ENCODE results near the gene SOX2.

Gene SOX2

DNA sequence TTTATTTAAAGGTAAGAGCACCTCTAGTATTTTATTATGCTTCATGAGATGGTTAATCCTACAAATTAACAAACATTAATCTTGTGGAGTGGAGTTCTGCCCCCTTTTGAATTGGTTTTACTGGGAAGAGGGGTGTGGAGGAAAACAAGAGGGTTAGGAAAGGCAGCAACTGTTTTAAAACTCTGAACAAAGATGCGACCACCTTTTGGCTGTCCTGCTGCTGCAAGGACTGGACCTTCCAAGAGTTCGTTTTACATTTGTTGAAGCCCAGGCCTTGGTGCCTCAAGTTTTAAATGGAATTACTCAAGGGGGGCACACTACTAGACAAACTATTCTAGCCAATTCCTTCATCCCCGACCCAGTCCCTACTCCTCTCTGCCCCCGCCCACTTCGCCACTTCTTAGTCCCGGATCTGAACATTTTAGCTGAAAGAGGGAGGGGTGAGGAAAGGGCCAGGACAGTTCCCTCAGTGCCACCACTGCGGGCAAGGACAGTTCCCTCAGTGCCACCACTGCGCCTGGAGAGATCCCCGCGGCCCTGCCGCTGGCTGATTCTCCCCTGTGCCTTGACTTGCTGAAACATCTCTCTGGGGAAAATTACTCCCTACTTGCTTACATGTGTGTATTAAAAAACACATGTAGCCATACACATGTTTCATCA lies 11.2 kb downstream of the SOX2 start:
- no peak for DNase-seq (ENCODE audit: low spot score)

DNA sequence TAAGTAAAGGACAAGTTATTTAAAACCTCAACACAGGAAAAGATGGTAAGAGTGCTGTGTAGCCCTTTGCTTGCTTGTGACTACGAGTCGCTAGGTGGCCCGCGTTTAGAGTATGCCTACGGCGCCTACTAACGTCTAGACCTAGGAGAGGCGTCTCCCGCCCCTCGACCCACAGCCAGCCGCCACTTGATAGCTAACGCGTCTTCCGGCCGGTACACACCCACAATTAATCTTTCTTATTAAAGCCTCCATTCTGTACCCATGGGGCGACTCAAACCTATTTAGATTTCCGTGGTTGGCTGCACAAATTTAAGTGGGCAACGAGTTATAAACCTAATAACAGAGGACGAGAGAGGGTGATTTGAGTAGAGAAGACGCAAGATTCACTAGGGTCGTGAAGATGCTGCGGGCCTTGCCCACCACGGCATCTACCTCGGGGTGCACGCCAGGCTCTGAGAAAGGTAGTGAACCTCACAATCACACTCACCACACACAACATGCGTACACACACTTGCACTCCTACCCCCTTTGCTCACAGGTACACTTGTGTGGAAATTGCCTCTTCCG lies 12.0 kb downstream of the SOX2 start:
- DNase-seq (ENCODE audit: low spot score): no peak

DNA sequence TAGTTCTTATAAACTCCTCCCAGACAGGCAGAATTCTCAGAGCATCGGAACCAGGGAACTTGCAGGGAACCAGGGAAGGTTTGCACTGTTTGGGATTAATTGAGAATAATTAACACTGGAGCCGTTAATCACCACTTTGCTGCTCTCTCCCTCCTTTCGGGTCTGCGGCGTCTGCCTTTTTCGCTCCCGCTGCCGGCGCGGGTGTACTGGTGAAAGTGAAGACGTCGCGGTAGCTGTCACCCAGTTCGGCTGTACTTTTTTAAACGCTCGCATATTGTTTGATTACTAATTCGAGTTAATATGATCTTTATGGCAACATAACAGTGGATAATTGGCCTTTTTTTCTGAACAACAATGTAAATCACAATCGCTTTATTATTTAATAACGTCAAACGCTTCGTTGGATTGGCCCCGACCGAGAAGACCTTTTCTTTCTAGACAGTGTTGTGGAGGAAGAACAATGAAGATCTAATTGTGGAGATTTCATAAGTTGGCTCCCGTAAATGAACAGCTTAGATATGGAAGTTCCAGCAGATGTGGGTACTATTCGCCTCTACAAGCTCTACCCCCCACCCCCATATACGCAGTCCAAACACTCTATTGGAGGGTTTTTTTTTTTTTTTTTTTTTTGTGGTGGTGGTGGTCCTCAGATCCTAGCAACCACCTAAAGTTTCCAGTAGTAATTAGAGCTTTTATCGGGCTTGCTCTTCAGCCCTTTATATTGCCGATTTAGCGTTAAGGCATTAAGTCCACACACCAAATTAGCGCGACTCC lies 12.7 kb downstream of the SOX2 start:
- no peak for DNase-seq (ENCODE audit: low spot score)

DNA sequence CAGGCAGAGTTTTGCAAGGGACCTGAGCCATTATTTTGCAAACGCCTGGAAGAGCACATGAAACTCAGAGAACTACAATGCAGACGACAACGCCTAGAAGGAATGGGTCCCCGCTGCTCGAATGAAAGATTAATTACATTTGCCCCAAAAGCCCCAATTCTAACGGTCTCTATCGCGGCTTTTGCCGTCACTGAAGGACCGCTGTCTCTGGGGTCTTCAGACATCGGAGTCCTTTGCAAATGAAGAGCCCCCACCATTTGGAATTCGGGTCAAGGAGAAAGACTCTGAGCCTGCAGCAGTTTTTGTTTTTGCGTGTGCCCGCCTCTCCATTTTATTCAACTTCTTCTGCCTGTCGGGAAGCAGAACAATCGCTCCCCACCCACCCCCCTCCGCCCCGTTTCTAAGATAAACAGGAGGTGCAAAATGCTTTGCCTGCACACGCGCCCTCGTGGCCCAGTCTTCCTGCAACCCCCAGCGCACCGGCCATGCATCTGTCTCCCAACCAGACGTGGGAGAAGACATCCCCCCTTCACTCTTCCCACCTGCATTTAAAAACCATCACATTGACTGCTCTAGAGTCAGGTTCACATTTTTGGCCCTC lies 13.5 kb downstream of the SOX2 start:
- DNase-seq (ENCODE audit: low spot score): no peak

DNA sequence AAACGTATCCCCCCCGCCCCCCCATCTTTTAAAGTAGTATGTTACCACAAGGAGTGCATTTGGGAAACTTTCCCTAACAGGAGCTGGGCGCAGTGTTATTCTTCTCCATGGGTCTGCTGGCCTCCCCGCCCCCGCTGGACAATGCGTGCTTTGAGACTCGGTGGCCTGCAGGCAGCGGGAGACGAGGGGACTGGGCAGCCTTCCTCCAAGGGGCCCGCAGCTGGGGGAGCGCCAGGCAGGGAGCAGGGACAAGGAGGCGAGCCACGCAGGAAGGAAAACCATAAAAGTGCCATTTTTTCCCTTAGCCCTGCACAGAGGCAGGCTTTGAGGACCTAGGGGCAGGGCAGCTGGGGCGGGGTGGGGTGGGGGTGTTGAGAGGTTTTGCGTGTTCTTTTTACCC lies 14.1 kb downstream of the SOX2 start:
- no peak for DNase-seq (ENCODE audit: low spot score)

DNA sequence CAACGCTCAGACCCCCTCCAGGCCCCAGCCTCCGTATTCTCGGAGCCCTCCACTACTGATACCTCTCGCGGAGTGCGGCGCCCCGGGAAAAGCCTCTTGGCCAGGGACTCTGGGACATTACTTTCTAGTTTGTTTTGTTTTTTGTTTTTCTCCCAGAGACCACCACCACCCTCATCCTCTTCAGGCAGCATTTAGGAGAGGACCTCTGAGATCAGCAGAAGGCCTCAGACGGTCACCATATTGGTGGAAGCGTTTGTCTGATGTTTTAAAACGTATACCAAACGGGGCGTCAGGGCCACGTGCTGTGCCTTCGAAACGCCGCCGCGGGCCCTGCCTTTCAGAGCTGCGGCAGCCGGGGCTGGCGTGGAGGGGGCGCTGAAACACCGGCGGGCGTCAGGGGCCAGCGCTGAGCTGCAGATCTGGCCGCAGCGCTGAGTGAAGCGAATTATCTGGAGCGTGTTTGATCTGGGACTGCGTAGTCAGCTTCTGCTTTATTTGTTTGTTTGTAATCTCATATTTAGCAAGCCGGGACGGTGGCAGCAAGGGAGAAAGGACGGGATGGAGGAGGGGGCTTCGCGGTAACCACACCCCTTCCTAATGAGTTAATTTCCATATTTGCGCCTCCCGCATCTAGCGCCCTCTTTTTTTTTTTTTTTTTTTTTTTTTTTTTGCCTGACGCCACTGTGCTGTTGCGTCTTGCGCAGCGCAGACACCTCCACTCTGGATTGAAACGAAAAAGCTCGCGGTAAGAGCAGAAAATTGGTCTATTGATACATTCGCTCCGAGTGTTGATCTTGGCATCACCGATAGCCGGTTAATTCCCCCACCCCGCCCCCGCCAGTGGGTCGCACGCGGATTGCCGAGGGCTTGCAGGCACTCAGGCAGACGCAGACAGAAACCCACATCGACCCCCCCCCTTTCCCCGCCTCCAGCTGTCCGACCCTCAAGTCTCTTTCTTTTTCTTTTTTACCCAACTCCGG lies 14.9 kb downstream of the SOX2 start:
- no peak for DNase-seq (ENCODE audit: low spot score)

DNA sequence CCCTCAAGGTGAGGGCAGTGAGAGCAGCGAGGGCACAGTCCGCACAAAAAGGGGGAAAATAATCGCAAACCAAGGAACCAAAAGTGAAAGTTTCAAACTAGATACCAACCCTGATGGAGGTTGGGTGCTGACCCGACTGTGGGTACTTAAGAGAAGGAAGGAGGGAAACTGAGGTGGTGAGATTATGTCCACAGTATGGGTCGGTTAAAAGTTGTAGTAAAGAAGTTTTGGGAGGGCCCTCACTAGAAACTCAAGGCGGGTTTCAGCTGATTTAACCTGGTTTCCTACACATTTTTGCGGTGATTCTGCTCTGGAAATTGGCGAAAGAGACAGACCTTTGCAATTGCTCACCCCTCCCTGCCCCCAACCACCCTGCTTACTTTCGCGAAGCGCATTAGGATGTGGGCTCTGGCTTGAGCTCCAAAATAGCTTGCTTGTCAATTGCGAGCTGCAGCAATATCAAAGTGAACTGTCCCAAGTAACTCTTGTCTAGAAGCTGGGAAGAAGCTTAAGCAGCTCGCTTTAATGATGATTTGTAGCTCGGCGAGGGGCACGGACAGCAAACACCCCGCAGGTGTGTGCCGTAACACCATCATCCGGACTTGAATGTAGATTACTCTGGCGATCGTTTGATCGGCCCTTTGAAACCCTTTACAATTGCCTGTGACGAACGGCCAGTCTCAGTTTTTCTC lies 15.8 kb downstream of the SOX2 start:
- DNase-seq (ENCODE audit: low spot score): no peak

DNA sequence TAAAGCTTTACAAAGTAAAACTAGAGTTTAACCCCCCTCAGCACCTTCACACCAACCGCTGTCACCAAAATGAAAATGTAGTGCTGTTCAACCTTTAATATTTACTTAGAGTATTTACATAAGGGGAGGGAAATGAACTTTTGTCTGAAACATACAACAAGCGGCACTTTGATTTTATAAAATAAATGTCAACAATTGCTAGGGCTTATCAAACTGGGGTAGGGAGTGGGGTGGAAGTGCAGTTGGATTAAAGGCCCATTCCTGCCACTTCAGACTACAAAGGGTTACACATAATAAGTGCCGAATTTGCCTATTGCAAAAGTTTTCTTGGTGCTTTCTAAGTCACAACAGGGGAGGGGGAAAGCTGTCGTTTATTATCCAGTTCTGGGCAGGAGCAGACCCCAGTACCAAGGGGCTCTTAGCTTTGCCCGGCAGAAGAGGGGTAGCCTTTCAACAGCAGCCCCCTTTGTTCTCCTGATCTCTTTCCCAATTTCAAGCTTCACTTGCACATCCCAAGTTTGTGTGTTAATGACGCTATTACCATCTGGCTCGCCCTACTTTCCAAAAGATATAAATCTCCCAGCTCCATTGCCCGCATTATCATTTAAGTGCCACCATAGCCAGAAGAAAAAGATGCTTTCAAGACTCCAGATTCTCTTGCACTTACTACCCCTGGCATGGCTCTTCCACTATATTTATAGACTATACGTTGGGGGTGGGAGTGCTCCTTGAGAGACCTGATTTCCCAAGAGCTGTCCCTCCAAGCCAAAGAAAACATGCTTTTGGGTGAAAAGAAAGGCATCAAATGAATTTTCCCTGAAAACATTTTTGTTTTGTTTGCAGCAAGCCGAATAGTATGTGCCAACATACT lies 17.0 kb downstream of the SOX2 start:
- DNase-seq (ENCODE audit: low spot score): no peak

DNA sequence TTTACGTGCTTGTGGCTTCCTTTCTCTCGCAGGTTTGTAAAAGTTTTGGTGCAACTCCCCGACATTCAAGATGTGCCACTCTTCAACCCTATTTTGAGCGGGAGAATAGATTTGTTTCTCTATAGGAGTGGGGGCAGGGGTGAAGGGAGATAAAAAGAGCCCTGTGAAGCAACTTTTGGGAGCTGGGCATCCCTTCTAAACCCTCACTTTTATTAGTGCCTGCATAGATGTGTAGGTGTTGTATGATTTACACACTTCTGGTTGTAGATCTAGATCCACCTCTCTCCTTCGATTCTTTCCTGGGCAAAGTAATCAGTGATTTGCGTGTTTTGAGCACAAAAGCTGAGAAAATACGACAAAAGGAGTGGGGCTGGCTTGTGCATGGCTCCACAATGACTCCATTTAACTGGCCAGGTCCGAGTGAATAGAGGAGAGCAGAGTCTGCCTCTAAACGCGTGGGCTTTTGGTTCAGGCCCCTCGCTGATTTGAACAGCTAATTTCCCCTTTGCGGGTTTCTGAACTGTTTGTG lies 17.7 kb downstream of the SOX2 start:
- no peak for DNase-seq (ENCODE audit: low spot score)

DNA sequence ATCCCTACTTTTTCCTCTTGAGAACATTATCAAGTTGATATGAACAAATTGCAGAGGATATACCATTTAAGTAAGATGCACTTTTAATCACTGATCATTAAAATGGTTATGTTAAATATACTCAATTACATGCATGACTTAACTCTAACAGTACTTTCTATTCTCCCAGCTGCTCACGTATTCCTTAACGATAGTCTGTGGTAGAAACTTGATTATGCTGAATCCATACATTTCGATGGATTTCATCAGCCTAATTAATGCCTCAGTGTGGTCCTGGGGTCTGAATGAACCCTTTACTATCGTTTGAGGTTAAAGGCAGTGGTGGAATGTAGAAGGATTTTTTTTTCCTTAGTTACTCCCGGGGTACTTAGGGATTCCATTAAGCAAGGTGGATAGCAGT lies 18.6 kb downstream of the SOX2 start:
- DNase-seq (ENCODE audit: low spot score): no peak

DNA sequence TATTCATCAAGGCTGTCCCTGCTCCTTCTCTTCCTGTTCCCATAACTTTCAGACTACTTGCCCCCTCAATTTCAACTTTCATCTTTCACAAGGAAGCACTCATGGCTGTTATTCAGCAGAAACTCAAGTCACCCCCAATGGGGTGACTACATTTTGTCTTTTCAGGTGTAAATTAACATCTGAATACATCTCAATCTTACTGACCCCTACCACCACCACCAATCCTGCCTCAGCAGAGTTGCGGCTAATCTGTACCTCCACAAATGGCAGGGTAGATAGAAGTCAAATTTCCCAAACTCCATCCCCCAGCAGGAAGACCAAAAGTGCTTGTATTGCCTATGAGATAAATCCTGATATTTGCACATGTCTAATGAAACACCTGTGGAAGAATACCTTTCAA lies 19.2 kb downstream of the SOX2 start:
- DNase-seq (ENCODE audit: low spot score): no peak

DNA sequence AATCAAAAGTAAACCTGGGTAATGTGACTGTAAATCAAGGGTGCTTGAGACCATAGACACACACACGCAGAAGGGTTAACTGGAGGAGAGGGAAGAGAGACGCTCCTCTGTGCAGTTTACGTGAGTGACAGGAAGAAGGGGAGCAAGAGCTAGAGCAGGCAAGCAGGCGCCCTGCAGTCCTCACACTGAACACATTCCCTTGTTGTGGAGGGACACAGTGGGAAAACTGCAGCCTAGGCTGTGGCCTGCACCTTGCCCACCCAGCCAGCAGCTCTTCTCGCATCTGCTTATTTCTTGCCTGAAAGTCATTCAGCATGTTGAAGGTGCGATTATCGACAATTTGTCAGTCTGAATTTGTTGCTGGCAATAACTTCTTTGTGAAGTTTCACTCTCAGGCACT lies 24.2 kb downstream of the SOX2 start:
- no peak for DNase-seq (ENCODE audit: low spot score)

DNA sequence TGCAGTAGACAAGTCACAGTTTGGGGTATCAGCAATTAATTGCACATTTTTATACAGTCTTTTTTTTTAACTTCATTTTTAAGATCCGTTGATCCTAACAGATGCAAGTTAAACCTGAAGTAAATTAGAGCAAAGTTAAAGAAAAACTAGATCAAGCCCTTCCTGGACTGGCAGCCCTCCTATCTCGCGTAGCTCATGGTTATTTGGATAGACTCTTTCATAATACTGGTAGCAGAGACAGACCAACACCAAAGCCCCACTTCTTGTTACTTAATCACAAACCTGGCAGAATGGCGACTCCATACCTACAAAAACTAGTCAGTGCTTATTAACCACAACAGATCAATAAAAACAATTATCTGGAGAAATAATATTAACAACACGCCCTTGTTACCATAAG lies 26.8 kb downstream of the SOX2 start:
- no peak for DNase-seq (ENCODE audit: low spot score)

DNA sequence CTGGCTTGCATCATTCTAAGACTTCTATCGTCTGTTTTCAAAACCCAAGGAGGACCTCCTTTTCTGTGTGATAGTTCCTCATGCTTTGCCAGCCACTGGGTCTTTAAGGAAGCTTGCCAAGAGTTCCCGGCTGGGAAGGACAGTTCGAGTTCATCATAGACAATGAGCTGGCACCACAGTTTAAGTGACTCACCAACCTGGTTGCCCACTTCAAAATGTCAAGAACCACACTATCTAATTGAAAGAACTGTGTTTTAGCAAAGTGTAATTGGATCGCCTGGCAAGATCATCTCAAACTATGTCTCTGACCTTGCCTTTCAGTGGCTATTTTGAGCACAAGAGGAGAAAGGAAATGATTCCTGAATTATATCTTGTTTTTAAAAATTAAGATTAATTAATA lies 27.9 kb downstream of the SOX2 start:
- no peak for DNase-seq (ENCODE audit: low spot score)

DNA sequence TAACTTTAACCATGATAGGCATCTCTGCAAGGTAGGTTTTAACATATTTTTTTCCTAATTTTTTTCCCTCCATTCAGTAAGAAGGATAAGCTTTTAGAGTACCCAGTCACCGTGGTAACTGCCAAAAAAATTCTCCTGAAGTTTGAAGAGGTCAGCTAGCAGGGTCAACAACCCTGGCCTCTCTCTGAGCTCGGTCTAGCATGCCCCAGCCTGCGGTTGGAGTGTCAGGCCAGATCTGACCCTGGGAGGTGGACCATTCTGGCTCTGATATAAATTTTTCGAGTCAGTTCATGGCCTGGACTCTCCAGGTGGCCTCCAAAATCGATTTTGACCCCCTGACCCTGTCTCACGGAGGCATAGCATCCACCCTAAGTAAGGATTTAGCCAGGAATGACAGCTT lies 29.7 kb downstream of the SOX2 start:
- no peak for DNase-seq (ENCODE audit: low spot score)

DNA sequence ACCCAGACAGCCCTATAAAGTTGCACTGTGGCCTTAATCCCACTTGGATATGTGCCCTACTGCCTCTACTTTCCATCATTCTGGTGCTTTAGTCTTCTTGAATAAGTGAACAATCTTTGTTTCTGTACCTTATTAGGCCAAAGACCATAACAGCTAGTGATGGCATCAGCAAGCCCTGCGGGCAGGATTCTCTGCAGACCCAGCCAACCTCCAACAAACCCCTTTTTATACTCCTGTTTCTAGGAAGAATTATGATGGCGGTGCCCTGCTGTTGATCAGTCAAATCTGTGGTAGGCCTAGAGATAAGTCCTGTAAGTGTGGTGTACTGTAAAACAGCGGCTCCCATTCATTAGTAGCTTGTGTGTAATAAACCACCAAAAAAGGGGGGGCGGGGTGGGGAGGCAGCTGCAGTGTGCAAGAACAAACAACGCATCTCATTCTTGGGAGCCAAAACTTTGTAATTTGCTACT lies 40.5 kb downstream of the SOX2 start:
- DNase-seq (ENCODE audit: low spot score): no peak

DNA sequence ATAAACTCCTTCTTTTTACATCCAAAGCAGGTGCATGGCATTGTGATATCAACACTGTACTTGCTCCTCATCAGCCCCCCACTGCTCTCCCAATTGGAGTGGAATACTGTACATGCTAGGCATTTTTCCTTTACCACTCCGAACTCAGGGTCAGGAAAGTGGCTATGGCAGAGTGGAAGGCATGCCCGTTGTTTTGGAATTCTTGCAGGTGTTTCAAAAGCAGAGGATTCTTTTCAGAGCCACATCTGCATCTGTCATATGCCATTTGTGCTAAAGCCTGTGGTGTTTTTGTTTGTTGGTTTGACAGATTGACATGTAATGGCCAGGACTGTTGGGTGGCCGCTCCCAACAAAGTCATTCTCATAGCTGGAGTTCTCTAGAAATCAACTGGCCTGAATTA lies 41.7 kb downstream of the SOX2 start:
- no peak for DNase-seq (ENCODE audit: low spot score)

DNA sequence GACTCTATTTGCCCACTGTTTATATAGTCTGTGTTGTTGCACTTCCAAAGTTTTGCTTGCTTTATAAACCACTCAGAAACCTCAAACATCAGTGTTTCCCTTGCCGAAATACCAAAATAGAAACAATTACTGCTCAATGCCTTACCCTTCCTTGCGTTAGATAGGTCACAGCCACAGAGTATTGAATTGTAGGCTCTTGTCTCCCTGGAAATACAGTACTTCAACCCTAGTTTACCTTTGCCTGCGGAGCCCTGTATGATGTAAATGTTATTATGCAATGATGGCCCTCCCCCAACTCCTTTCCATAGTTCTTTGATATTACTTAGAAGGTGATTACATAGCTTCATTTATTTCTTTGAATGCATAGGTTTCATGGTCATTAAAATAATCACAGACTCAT lies 44.2 kb downstream of the SOX2 start:
- no peak for DNase-seq (ENCODE audit: low spot score)

DNA sequence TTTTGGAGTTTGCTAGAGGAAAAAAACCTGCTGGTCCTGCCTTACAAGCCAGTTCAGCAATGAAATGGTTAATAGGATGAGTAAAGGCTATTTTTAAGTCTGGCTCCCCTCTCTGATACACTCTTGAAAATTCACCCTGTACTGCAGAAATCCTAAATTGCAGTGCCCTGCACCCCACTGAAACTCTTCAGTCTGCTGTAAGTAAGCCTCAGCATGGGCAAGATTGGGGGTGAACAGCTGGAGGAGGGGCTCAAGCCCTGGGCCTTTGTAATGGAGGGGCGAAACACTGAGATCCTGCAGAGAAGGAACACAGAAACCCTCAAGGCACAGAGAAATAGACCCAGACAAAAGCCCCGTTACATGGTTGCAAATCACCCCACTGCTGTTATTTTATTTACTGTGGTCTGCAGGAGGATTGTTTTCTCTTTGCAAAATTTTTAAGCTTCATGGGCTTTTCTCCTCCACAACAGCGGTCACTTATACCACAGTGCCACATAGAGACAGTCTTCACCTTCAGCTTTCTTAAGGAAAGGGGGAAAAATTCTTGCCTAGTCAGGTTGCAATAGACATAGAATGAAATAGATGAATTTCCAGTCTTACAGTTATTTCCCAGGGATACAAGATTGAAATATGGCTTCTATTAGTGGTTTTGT lies 45.0 kb downstream of the SOX2 start:
- no peak for DNase-seq (ENCODE audit: low spot score)

Measured in left forelimb (tissue), 1 donor.